DOHH2 (cell line): ENCODE measurements around the gene CDK5RAP2.

ENCODE experiments used
- H3F3A ChIP-seq: fragments of 200-600 bp; sonication (generic), shearing (Covaris generic); 2 replicates; pipeline ENCODE4 v1.6.0; 2016; ENCODE audit warnings: antibody characterized with exemption, mild to moderate bottlenecking; ENCODE audit not compliant: control insufficient read depth, insufficient read depth
- H3K27ac ChIP-seq: fragments of 200-600 bp; sonication (generic); 2 replicates; pipeline ENCODE4 v1.5.1; 2014; ENCODE audit warnings: low read depth, mild to moderate bottlenecking, low read length, moderate library complexity
- H3K27me3 ChIP-seq: fragments of 200-600 bp; sonication (generic); 2 replicates; pipeline ENCODE4 v1.6.1; 2014; ENCODE audit warnings: mild to moderate bottlenecking, low read length, mixed read lengths; ENCODE audit not compliant: control insufficient read depth
- H3K36me3 ChIP-seq: fragments of 200-600 bp; sonication (generic); 2 replicates; pipeline ENCODE4 v1.6.1; 2014; ENCODE audit warnings: mild to moderate bottlenecking, low read length, moderate library complexity, mixed read lengths; ENCODE audit not compliant: control insufficient read depth
- H3K4me1 ChIP-seq: fragments of 200-600 bp; sonication (generic); 2 replicates; pipeline ENCODE4 v1.6.1; 2014; ENCODE audit warnings: mild to moderate bottlenecking, low read length, mixed read lengths; ENCODE audit not compliant: control insufficient read depth
- H3K4me2 ChIP-seq: fragments of 200-600 bp; sonication (generic); 2 replicates; pipeline ENCODE4 v1.6.0; 2014; ENCODE audit warnings: mild to moderate bottlenecking, low read length, moderate library complexity
- H3K4me3 ChIP-seq: fragments of 200-600 bp; sonication (generic); 2 replicates; pipeline ENCODE4 v1.5.1; 2014; ENCODE audit warnings: mild to moderate bottlenecking, low read length, mixed read lengths
- H3K79me2 ChIP-seq: fragments of 200-600 bp; sonication (generic); 2 replicates; pipeline ENCODE4 v1.6.1; 2014; ENCODE audit warnings: mild to moderate bottlenecking, low read length, mixed read lengths; ENCODE audit not compliant: control insufficient read depth
- H3K9me2 ChIP-seq: fragments of 200-600 bp; sonication (generic); replicated peaks from 2 replicates; pipeline ENCODE4 v1.6.1; 2014; ENCODE audit warnings: mild to moderate bottlenecking, low read length, mixed read lengths; ENCODE audit not compliant: control insufficient read depth
- H3K9me3 ChIP-seq: fragments of 200-600 bp; sonication (generic); 2 replicates; pipeline ENCODE4 v1.6.1; 2014; ENCODE audit warnings: antibody characterized with exemption, low read length, mixed read lengths; ENCODE audit not compliant: control insufficient read depth, insufficient read depth
- H4K20me1 ChIP-seq: fragments of 200-600 bp; sonication (generic); 2 replicates; pipeline ENCODE4 v1.6.0; 2014; ENCODE audit warnings: low read depth, mild to moderate bottlenecking, antibody characterized with exemption, low read length, moderate library complexity; ENCODE audit not compliant: control insufficient read depth, insufficient read depth
- CTCF ChIP-seq: fragments of 200-600 bp; sonication (generic); IDR thresholded peaks from one replicate; pipeline ENCODE4 v1.5.1; 2014; ENCODE audit warnings: antibody characterized with exemption, mild to moderate bottlenecking, low read depth, low read length; ENCODE audit not compliant: poor library complexity, severe bottlenecking
- EZH2phosphoT487 ChIP-seq: fragments of 200-600 bp; sonication (generic); IDR thresholded peaks from 2 replicates; pipeline ENCODE4 v1.6.1; 2017; ENCODE audit warnings: borderline replicate concordance, mild to moderate bottlenecking, antibody characterized with exemption, low read length, moderate library complexity, mixed read lengths

Gene CDK5RAP2

GRCh38 chr9:120608421-120608820 is 28.5 kb upstream of the CDK5RAP2 start:
- TF ChIP-seq EZH2phosphoT487: no peak
- Histone ChIP-seq H3F3A (no peaks in the 10 kb centered on the region), H3K79me2 (no peaks in the 10 kb centered on the region), H3K4me2 (no peak overlapping the region), H3K27me3 (no peaks in the 10 kb centered on the region), H3K9me3 (no peaks in the 10 kb centered on the region), H4K20me1 (no peaks in the 10 kb centered on the region), H3K27ac (no peak overlapping the region), H3K36me3 (peaks cover 4% of the 10 kb centered on the region; the same call in 1 of the 2 replicates), H3K9me2 (no peaks in the 10 kb centered on the region), H3K4me1 (no peaks in the 10 kb centered on the region), H3K4me3 (no peak overlapping the region)

GRCh38 chr9:120603591-120603990 is 23.6 kb upstream of the CDK5RAP2 start:
- Histone ChIP-seq H3K27ac (no peak overlapping the region), H4K20me1 (no peaks in the 10 kb centered on the region), H3K4me2 (no peak overlapping the region), H3K4me1 (no peaks in the 10 kb centered on the region), H3F3A (no peaks in the 10 kb centered on the region), H3K9me2 (no peaks in the 10 kb centered on the region), H3K9me3 (no peaks in the 10 kb centered on the region), H3K36me3 (peaks cover 4% of the 10 kb centered on the region; the same call in 1 of the 2 replicates), H3K4me3 (no peak overlapping the region), H3K27me3 (no peaks in the 10 kb centered on the region), H3K79me2 (no peaks in the 10 kb centered on the region)
- TF ChIP-seq CTCF (no peak), EZH2phosphoT487 (no peak)

- Histone ChIP-seq H3K36me3 (peaks cover 4% of the 10 kb centered on the region; the same call in 1 of the 2 replicates), H3K79me2 (no peaks in the 10 kb centered on the region), H3K27me3 (no peaks in the 10 kb centered on the region), H4K20me1 (no peaks in the 10 kb centered on the region), H3K27ac (no peak overlapping the region), H3K4me2 (no peak overlapping the region), H3F3A (no peaks in the 10 kb centered on the region), H3K9me3 (no peaks in the 10 kb centered on the region), H3K9me2 (no peaks in the 10 kb centered on the region), H3K4me3 (no peak overlapping the region), H3K4me1 (no peaks in the 10 kb centered on the region)
- TF ChIP-seq CTCF (no peak), EZH2phosphoT487 (no peak)
These were observed 23.0 kb upstream of the CDK5RAP2 start for GRCh38 chr9:120603010-120603409.

- Histone ChIP-seq H3K36me3 (no peaks in the 10 kb centered on the region), H4K20me1 (no peaks in the 10 kb centered on the region), H3K9me3 (no peaks in the 10 kb centered on the region), H3F3A (no peaks in the 10 kb centered on the region), H3K9me2 (no peaks in the 10 kb centered on the region), H3K4me2 (no peak overlapping the region), H3K27ac (no peak overlapping the region), H3K4me1 (no peaks in the 10 kb centered on the region), H3K4me3 (no peak overlapping the region), H3K27me3 (no peaks in the 10 kb centered on the region), H3K79me2 (no peaks in the 10 kb centered on the region)
- TF ChIP-seq CTCF (no peak), EZH2phosphoT487 (no peak)
These were observed 13.9 kb upstream of the CDK5RAP2 start for GRCh38 chr9:120593955-120594277.
